ENCODE data around the gene PLPPR4.
"Not testable (repeated sequence)": the region's sequence is repeated elsewhere in the genome, so short reads cannot be mapped to it uniquely, and the experiment has no call there.

PLPPR4 gene, protein sequence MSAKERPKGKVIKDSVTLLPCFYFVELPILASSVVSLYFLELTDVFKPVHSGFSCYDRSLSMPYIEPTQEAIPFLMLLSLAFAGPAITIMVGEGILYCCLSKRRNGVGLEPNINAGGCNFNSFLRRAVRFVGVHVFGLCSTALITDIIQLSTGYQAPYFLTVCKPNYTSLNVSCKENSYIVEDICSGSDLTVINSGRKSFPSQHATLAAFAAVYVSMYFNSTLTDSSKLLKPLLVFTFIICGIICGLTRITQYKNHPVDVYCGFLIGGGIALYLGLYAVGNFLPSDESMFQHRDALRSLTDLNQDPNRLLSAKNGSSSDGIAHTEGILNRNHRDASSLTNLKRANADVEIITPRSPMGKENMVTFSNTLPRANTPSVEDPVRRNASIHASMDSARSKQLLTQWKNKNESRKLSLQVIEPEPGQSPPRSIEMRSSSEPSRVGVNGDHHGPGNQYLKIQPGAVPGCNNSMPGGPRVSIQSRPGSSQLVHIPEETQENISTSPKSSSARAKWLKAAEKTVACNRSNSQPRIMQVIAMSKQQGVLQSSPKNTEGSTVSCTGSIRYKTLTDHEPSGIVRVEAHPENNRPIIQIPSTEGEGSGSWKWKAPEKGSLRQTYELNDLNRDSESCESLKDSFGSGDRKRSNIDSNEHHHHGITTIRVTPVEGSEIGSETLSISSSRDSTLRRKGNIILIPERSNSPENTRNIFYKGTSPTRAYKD

GRCh38 chr1:99264201-99265021, at the start of gene PLPPR4:
PLPPR4 (plus strand) TSS chr1:99264492; CDS start chr1:99264594, 102 bp downstream.
- no peak for DNase-seq

DNA sequence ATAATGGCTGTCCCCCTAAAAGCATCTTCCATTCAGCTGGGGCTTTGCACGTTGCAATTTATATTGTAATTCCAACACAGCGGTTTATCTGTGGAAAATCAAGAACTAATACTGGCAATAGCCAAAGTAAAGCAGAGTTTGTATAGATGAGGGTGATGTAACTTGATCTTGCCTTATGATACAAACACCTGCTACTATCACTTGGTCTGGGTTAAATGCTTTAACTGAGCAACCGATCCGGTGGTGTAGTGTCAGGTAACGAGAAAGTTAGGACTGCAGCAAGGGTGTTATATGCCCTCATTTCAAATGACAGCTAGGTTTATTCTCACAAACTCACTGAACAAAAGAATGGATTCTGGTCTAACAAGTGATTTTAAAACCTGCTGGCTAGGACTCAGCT, 47.3 kb upstream of the PLPPR4 start:
- DNase-seq, result no peak

DNA sequence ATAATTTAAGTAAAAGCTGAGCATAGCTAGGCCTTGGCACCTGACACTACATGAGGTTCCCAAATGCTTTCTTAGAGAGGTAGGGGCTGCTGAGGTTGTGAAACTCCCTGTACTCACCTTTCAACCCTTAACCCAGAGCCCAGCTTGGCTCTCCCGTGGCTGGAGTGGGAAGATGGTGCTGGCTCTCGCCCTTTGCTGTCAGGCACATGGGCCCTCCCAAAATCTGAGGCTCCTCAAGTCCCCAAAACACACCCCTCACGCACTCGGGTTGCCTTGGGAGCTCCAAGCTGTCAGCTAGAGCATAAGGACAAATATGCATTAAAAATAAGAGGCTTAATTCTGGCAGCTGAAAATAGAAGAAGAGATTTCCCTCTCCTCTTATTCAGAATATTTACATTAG, 46.7 kb upstream of the PLPPR4 start:
- no peak for DNase-seq

DNA sequence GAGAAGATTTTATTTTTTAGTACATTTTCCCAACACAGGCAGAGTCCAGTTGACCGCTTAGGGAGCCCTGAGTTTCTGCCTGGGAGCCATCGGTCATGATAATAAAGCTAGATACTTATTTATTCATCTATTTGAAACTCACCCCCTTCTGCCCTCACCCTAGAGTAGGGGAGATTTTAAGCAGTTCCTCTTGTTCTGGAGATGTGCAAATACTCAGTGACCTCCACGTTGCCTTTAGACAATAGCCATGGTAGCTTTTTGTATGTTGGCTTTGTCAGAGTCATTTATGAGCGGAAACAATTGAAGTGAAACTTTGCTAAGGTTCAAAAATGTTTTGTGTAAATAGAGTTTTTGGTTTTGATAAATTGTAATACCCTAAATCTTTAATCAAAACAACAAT, 45.7 kb upstream of the PLPPR4 start:
- no peak for DNase-seq

GRCh38 chr1:99218999-99219398, 45.3 kb upstream of the PLPPR4 start:
- DNase-seq, result no peak

- no peak for DNase-seq
Observed at GRCh38 chr1:99227056-99227897, 37.0 kb upstream of the PLPPR4 start.

DNA sequence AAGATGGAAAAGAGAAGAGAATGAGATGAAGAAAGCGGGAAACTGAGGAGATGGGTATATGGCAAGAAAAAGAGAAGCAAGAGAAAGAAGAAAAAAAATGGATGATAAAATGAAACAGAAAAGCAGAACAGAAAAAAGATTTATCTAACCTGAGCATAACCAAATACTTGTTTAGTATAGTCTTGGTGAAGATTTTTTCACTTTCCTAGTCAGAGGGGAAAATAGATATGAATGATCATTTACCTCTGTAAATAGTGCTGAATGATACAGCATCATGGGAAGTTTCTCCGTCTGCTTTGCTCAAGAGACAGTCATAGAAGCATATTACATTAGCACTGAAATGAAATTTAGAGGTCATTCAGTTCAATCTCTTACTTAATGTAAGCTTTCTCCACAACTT, 36.1 kb upstream of the PLPPR4 start:
- DNase-seq, result no peak

GRCh38 chr1:99229122-99229521, 35.2 kb upstream of the PLPPR4 start:
- no peak for DNase-seq

DNA sequence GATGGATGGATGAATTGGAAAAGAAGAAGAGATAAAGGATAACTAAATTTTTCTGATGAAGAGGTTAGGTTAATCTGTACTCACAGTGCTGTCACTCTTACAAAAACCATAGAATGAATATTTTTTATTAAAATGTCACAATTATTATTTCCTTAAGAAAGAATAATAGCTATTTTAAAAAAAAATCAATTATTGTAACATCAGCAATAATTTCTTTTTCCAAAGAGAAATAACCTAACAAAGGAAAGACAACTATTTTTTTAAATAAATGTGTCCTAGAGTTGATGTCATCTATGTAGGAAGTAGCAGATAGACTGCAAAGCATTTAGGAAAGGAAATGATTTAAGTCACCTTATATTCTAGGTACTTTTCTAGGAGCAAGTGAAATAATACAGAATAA, 33.6 kb upstream of the PLPPR4 start:
- DNase-seq, result no peak

- no peak for DNase-seq
Observed at GRCh38 chr1:99232172-99232571, 32.1 kb upstream of the PLPPR4 start.

DNA sequence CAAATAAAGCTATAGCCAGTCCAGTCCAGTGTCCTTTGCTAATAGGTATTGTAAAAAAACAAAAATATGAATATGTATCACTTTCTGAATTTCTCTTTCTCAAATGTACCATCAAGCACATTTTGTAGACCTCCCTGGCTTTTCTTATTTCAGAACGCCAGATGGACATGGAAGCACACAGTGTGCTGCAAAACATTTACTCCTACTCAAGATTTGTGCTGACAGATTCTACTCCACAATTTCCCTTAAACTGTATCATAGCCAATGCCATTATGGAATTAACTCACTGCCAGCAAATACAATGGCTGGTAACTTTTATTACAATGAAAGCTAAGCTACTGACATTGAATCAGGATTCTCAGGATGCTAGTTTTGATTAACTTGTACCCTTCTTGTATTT, 30.8 kb upstream of the PLPPR4 start:
- no peak for DNase-seq

DNA sequence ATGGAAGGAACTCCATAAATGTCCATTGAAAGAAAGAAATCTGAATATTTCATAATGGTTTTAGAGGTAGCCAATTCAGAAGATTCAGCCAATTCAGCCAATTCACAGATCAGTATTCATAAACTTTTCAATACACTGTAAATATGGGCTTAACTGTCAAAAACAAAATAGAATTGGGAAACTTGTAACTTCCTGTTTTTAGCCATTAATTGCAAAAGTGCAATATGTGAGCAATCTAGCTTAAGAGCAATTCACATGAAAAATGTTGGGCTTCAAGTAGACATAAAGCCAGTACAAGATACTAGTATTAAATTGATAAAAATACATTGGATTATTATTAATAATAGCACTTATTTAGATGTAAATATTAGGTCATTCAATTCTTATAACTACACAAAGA, 27.5 kb upstream of the PLPPR4 start:
- no peak for DNase-seq

GRCh38 chr1:99239690-99240089, 24.6 kb upstream of the PLPPR4 start:
- no peak for DNase-seq

DNA sequence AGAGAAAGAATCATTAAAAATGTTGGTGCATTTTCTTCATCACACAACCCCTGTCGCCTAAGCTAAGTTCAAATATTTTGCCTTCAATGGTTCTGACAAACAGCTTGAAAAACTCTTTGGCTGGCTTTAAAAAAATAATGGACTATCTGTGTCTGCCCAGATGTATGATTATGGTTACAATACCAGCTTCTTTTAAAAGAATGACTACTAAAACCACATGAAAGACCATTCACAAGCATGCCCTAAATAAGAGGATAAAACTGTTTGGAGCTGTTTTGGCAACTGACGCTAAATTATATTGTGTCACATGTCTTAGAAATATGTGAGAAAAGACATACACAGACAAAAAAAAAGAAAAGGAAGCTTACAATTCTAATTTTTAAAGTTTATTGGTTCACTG, 23.7 kb upstream of the PLPPR4 start:
- no peak for DNase-seq

DNA sequence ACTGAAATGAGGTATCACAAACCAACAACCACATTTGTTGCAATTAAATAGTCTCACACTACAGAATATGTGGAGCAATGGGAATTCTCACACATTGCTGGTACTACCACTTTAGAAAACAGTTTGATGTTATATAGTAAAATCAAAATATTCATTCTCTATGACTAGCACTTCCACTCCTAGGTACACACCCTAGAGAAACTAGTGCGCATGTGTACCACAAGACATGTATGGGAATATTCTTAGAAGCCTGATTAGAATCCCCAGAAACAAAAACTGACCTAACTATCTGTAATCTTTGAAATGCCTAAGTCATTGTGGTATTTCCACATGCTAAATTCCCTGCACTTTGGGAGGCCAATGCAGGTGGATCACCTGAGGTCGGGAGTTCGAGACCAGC, 18.1 kb upstream of the PLPPR4 start:
- no peak for DNase-seq

DNA sequence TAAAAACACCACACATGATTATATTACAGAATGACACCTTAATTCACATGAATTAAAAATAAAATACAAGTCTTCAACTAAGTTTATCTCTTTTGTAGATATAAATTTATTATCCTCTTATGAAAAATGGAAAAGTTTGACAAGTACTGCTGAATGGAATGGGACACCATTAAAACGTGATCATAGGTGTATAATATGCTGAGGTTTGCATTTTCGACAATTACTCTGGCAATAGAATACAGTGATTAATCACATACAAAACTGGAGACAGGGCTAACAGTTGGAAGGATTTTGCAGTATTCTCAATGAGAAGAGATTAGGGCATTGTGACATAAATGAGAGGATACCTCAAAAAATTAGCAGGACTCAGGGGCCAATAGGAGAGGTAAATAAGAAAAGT, 17.1 kb upstream of the PLPPR4 start:
- DNase-seq, result no peak

DNA sequence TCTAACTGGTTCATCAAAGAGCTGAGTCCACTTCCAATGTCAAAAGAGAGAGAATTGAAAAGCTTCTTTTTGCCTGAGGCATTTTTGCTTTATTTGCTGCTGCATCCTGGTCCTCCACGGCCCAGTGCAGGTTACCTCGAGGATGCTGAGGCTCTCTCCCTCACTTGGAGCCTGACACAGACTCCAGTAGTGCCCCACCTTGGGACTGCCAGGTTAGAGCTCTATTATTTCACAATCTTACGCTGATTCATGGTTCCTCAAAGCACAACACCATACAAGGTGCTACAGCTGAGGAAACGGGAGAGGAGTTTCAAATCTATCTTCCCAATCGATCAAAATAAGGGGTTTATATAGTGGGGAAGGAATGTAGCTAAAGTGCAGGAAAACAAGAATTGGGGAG, 13.6 kb upstream of the PLPPR4 start:
- DNase-seq, result no peak

- no peak for DNase-seq
Observed at GRCh38 chr1:99251308-99251707, 13.0 kb upstream of the PLPPR4 start.

GRCh38 chr1:99252630-99253029, 11.7 kb upstream of the PLPPR4 start:
- no peak for DNase-seq

GRCh38 chr1:99260402-99260801, 3.9 kb upstream of the PLPPR4 start:
- DNase-seq, result not testable (repeated sequence)

DNA sequence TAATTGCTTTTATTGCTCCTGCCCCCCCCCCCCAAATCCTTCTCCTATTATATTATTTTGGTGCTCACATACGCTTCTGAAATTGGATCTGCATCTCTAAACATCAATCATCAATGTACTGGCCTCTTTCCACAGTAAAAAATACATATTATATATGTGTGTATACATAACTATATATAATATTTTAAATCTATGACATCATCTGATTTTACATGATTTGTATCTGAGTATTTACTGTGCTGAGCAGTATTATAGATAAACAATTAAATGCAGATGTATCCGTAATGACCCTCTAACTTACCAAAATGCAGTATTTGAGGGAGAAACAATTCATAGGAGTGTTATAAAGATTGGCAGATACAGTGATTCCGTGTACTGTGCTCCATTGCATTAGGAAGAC, 832 bp downstream of the PLPPR4 start:
- DNase-seq, result no peak

- no peak for DNase-seq
Observed at GRCh38 chr1:99266726-99267125, 2.4 kb downstream of the PLPPR4 start.

- DNase-seq, result no peak
Observed at GRCh38 chr1:99268021-99268420, 3.7 kb downstream of the PLPPR4 start.

All from cerebellar nuclear complex (tissue), 1 donor.